ENCODE measurements around the gene DDX24. TPM values are rescaled to one million over a fixed set of nuclear protein-coding genes. Genes with fewer than 3 reads are reported as not detected.

Gene DDX24
- total and polyA plus RNA-seq, 2 of the 8 experiments (the other 6 are each of a cell fraction or from before 2014, with no cell fraction given): 89.0 to 201 TPM

DNA sequence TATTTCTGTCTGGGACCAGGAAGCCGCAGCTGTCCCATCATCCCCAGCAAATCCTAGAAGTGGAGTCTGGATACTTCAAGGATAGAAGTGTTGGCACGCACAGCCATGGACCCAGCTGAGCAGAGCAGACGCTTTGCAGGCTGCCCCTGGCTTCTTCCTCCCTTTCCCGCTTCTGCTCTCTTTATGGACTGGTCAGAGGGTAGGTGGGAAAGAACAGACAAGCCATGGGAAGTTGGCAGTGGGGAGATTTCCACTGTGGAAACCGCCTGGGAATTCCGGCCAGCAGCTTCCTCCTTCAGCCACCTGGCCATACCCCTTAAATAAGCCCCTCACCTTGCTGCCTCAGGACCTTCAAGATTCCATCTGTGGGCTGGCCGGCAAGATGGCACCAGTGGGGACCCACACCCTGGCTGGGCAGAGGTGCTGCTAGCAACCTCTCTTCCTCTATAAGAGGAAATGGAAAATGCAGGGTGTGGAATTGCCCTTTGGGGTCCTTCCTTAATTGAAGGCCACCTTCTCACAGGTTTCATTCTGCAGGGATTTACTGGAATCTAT is 34.2 kb downstream of the DDX24 start:
- Histone ChIP-seq H3K36me3 (ENCODE audit: control insufficient read depth in 2 of 4, insufficient read depth in 4 of 4, low read length in 3 of 4) (peaks cover 19 to 65% (median 36%) of the 10 kb centered on the region in 4 experiments), H4K20me1 (replicated peaks in 1 of 2; ENCODE audit: control insufficient read depth in 1 of 2, insufficient read depth in 2 of 2, low read length in 2 of 2) (peaks cover 0 to 5% of the 10 kb centered on the region in 2 experiments), H3K27ac (ENCODE audit: low read depth, low read length) (no peak overlapping the region), H3K4me2 (ENCODE audit: insufficient read depth in 1 of 2, low read depth in 2 of 2, low read length in 2 of 2) (no peak overlapping the region), H2BK5ac (ENCODE audit: low read depth, low read length) (no peak overlapping the region), H2BK120ac (replicated peaks; ENCODE audit: low read depth, low read length) (no peak overlapping the region), H3K4me1 (replicated peaks in 1 of 4; ENCODE audit: control insufficient read depth in 3 of 4, insufficient read depth in 4 of 4, low read length in 3 of 4) (no peaks in the 10 kb centered on the region), H3K14ac (ENCODE audit: insufficient read length) (no peak overlapping the region), H3K79me2 (ENCODE audit: control insufficient read depth in 1 of 2, insufficient read depth in 2 of 2, low read length in 2 of 2) (no peaks in the 10 kb centered on the region), H3K4ac (replicated peaks; ENCODE audit: insufficient read length, low read depth, low read length) (no peak overlapping the region), H2AFZ (ENCODE audit: low read length) (no peak overlapping the region), H3K9ac (replicated peaks in 1 of 4; ENCODE audit: extremely low read depth in 1 of 4, low read depth in 3 of 4, low read length in 3 of 4) (no peak overlapping the region), H3K4me3 (ENCODE audit: extremely low read depth in 1 of 4, insufficient read depth in 2 of 4, low read depth in 3 of 4, low read length in 4 of 4) (no peak overlapping the region), H2AK5ac (ENCODE audit: low read depth, low read length) (no peak overlapping the region), H4K91ac (replicated peaks; ENCODE audit: insufficient read length, low read length) (no peak overlapping the region), H3K56ac (replicated peaks; ENCODE audit: insufficient read length, low read depth, low read length) (no peak overlapping the region), H4K8ac (ENCODE audit: extremely low read depth, insufficient read depth, low read length) (no peak overlapping the region), H3K18ac (ENCODE audit: extremely low read depth, low read length) (no peak overlapping the region), H3K23me2 (ENCODE audit: low read depth, low read length) (no peaks in the 10 kb centered on the region), H2BK20ac (ENCODE audit: low read length) (no peak overlapping the region), H3K79me1 (ENCODE audit: low read depth, low read length) (no peaks in the 10 kb centered on the region), H3K23ac (ENCODE audit: insufficient read length) (no peak overlapping the region), H2BK15ac (ENCODE audit: low read length) (no peak overlapping the region), H3K27me3 (replicated peaks in 1 of 4; ENCODE audit: control insufficient read depth in 3 of 4, extremely low read depth in 1 of 4, insufficient read depth in 3 of 4, low read length in 3 of 4) (no peaks in the 10 kb centered on the region), H3K9me3 (ENCODE audit: insufficient read depth in 2 of 2, low read depth in 1 of 2, low read length in 1 of 2) (no peaks in the 10 kb centered on the region), H4K5ac (ENCODE audit: insufficient read length, low read depth, low read length) (no peak overlapping the region), H2BK12ac (ENCODE audit: low read depth, low read length) (no peak overlapping the region)
- 85% methylated on average over 6 of the region's 7 CpGs; no CpG with 5 or more reads in 1 of the 2 experiments for WGBS, 2 experiments (ENCODE audit: extremely low coverage in 1 of 2, insufficient coverage in 1 of 2, insufficient read length in 1 of 2, insufficient replicate concordance in 2 of 2, low coverage in 1 of 2, low lambda C conversion rate in 2 of 2, missing lambda C conversion rate in 1 of 2)
- DNase-seq (ENCODE audit: low read depth in 1 of 2, low spot score in 2 of 2): no peak
- ChIA-PET POLR2A (ENCODE audit: partially characterized antibody) (interaction anchor here (0.8 kb wide), 1 partner anchor 12 kb away, joined by 3 read pairs; no protein-coding TSS in a partner anchor), CTCF (ENCODE audit: partially characterized antibody) (interaction anchor here (0.5 to 9.0 kb wide), 6 partner anchors 10 to 324 kb away, joined by 3 to 105 read pairs (median 4); no protein-coding TSS in a partner anchor)
- no peak for FAIRE-seq
- TF ChIP-seq ATF3 (IDR thresholded peaks at IDR 0.05; ENCODE audit: insufficient read depth, low read depth, low read length) (no peak), ASH2L (IDR thresholded peaks at IDR 0.05; ENCODE audit: low read length) (no peak), POU5F1 (IDR thresholded peaks at IDR 0.05; ENCODE audit: low read depth, low read length) (no peak), TAF7 (optimal IDR thresholded peaks at IDR 0.05; ENCODE audit: borderline replicate concordance, low read depth, low read length) (no peak), CHD2 (IDR thresholded peaks at IDR 0.05; ENCODE audit: low read length) (no peak), USF2 (IDR thresholded peaks at IDR 0.05; ENCODE audit: low read length) (no peak), GABPA (IDR thresholded peaks at IDR 0.05; ENCODE audit: borderline replicate concordance, insufficient read depth, low read length) (no peak), BRCA1 (IDR thresholded peaks at IDR 0.05; ENCODE audit: low read depth, low read length) (no peak)
- TF ChIP-seq, protein P1, sequence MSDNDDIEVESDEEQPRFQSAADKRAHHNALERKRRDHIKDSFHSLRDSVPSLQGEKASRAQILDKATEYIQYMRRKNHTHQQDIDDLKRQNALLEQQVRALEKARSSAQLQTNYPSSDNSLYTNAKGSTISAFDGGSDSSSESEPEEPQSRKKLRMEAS (IDR thresholded peaks at IDR 0.05): no peak
- TF ChIP-seq, protein P2, sequence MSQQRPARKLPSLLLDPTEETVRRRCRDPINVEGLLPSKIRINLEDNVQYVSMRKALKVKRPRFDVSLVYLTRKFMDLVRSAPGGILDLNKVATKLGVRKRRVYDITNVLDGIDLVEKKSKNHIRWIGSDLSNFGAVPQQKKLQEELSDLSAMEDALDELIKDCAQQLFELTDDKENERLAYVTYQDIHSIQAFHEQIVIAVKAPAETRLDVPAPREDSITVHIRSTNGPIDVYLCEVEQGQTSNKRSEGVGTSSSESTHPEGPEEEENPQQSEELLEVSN (IDR thresholded peaks at IDR 0.05): no peak
